ENCODE data around the gene CNIH4.
"Not testable (repeated sequence)": the region's sequence is repeated elsewhere in the genome, so short reads cannot be mapped to it uniquely, and the experiment has no call there.

Gene CNIH4

GRCh38 chr1:224387302-224387912, 30.7 kb downstream of the CNIH4 start:
- H3K27ac ChIP-seq, result peak overlapping the region in 1 of 21 experiments; percentile 33
- H3K4me3 ChIP-seq, result no peak overlapping the region

DNA sequence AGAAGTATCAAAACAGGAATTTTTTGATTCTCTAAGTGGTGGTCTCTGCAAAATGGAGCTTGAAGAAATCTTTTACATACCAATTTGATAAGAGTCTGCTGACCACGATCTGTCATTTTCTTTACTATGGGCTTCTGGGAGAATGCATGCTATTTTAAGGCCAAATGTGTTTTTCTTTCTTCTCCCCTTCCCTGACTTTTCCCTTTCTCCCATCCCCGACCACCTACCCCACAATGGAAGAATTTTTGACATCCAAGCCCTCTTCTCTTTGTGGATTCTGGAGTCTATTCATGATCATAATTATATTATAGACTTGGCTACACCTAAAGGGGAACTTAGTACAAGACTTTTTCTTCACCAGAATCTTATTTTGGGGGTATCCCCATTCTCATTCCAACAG, 31.3 kb downstream of the CNIH4 start:
- Histone ChIP-seq H3K4me3 (no peak overlapping the region), H3K27ac (no peak overlapping the region)

DNA sequence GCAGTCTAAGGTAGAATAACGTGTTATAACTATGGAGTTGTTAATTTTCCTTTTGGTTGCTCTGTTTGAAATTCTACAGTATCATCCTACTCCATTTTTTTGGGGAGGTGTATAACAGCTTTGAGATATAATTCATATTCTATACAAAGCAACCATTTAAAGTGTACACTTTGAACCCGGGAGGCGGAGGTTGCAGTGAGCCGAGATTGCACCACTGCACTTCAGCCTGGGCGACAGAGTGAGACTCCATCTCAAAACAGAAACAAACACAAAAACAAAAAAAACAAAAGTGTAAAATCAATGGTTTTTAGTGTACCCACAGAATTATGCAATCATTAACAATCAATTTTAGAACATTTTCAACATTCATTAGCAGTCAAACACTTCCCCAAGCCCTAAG, 33.8 kb downstream of the CNIH4 start:
- H3K4me3 ChIP-seq, result no peak overlapping the region
- H3K27ac ChIP-seq, result no peak overlapping the region

DNA sequence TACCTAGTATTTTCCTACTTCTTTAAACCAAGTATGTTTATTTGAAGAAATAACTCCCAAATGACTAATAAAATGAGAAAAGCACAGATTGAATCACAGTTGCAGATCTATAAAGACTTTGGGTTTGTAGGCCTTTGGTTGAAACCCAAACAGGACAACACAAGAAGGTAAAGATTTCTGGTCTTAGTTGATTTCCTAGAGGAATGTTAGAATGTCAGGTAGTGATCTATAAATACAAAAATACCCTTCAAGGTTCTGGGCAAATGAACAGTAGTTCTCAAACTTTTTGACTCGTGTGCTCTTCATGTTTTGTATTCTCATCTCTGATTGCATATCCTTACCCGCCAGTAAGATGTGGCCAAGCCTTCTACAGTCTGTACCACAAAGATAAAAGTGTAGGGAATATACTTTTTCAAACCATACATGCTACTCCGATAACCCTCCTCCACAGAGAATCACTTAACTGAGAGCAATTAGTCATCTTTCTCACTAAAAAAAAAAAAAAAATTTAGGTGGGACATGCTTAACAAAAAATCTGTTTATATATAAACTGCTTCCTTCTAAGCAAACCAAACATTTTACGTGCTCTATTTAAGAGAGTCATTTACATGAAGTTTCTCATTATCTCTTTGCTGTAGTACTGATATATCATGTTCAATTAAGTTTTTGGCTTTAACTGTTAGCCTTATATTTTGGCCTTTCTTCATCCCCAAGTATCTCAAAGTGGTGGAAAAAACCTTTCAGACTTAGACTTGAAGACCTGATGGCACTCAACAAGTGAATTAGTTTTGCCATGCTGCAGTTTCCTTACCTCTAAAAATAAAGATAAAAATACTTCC, 36.0 kb downstream of the CNIH4 start:
- Histone ChIP-seq H3K4me3 (no peak overlapping the region), H3K27ac (no peak overlapping the region)

- no peak overlapping the region for H3K4me3 ChIP-seq
- H3K27ac ChIP-seq, result no peak overlapping the region
Observed at GRCh38 chr1:224393294-224393693, 36.6 kb downstream of the CNIH4 start.

GRCh38 chr1:224399887-224400286, 43.2 kb downstream of the CNIH4 start:
- Histone ChIP-seq H3K27ac (no peak overlapping the region), H3K4me3 (no peak overlapping the region)

DNA sequence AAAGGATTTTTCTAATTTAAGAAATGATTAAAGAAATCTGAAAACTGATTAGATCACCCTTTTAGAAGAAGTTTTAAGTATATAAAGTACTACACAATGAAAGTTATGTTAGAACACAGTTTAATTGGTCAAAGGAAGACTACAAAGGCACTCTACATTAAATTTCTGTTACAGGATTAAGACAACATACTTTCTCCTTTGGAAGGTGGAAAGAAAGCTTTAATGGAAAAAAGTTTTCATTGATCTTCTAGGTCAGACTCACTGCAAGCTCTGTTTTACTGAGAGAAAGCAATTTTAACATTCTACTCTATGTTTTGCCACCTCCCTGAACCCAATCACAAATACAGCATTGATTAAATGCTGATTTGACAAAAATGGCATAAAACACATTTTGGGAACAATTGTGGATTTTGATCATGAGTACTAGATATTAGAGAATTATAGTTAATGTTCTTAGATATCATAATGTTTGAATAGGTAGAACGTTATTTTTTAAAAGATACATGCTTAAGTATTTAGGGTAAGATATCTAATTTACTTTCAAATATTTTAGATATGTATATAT, 45.9 kb downstream of the CNIH4 start:
- Histone ChIP-seq H3K27ac (no peak overlapping the region), H3K4me3 (no peak overlapping the region)

DNA sequence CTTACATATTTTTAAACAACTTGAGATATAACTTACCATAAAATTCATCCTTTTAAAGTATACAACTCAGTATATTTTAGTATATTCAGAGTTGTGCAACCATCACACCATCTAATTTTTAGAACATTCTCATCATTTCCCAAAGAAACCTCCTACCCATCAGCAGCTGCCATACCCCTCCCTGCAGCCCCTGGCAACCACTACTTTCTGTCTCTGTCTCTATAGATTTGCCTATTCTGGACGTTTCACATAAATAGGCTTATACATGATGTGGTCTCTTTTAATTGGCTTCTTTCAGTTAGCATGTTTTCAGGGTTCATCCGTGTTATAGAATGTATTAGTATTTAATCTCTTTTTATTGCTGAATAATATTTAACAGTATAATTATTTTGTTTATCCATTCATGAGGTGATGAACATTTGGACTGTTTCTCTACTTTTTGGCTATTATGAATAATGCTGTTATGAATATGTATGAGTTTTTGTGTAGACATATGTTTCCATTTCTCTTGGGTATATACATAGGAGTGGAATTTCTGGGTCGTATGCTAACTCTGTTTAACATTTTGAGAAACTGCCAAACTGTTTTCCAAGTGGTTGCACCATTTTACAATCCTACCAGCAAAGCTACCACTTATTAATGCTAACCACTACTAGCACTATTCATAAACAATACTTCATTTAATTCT, 48.4 kb downstream of the CNIH4 start:
- Histone ChIP-seq H3K4me3 (no peak overlapping the region), H3K27ac (no peak overlapping the region)

DNA sequence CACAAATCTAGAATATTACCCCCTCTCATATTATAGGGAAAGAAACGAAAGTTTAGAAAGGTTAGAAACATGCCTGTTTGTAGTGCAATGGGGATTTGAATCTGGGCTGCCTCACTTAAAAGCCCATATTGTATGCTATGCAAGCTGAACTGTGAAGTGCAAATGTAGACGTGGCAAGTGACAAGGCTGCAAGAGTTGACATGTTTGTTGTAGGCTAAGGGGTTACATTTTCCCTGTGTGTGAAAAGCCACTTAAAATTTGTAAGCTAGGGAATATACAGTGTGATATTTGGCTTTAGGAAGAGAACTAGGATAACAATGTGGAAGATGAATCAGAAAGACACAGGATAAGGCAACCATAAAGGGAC, 48.9 kb downstream of the CNIH4 start:
- no peak overlapping the region for H3K4me3 ChIP-seq
- no peak overlapping the region for H3K27ac ChIP-seq

- Histone ChIP-seq H3K27ac (no peak overlapping the region), H3K4me3 (no peak overlapping the region)
Observed at GRCh38 chr1:224406216-224406615, 49.5 kb downstream of the CNIH4 start.

GRCh38 chr1:224407571-224408293, 51.1 kb downstream of the CNIH4 start:
- Histone ChIP-seq H3K4me3 (no peak overlapping the region), H3K27ac (peak overlapping the region in 1 of 21 experiments; percentile 2)

- Histone ChIP-seq H3K4me3 (no peak overlapping the region), H3K27ac (no peak overlapping the region)
Observed at GRCh38 chr1:224408294-224408590, 51.6 kb downstream of the CNIH4 start.

DNA sequence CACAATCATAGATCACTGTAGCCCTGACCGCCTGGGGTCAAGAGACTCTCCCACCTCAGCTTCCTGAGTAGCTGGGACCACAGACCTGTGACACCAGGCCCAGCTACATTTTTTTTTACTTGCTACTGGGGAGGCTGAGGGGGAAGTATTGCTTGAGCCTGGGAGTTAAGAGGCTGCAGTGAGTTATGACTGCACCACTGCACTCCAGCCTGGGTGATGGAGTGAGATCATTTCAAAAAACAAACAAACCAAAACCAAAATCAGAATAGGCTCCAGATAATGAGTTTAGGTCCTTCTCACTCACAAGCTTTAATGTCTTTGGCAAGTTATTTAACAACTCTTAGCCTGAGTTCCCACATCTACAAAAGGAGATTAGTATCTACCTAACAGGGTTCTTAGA, 55.1 kb downstream of the CNIH4 start:
- Histone ChIP-seq H3K27ac (no peak overlapping the region), H3K4me3 (no peak overlapping the region)

GRCh38 chr1:224420106-224420505, 63.4 kb downstream of the CNIH4 start:
- Histone ChIP-seq H3K4me3 (no peak overlapping the region), H3K27ac (no peak overlapping the region)

DNA sequence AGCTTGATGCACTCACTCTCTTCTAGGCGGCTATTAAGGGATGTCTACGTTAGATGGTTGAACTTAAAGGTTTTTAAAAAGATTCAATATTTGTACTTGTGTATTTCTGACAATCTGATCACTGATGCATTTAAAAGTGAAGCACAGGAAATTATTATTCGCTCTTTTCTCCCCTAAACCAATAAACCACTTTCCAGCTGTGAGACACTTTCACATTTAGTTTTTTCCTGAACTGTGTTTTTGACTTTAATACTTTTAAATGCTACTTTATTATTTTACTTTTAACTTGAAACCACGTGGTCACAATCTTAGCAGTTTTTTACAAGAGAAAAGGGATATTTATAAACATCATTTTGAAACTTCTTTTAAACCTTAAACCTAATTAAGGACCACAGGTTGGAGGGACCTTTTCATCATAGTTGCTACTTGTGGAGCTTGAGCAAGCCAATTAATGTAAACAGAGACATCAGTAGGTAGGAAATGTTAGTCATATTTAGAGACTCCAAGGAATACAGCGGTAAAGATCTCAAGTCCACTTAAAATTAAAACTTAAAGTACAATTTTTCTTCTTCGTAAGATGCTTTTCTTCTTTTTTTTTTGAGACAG, 68.7 kb downstream of the CNIH4 start:
- no peak overlapping the region for H3K4me3 ChIP-seq
- no peak overlapping the region for H3K27ac ChIP-seq

DNA sequence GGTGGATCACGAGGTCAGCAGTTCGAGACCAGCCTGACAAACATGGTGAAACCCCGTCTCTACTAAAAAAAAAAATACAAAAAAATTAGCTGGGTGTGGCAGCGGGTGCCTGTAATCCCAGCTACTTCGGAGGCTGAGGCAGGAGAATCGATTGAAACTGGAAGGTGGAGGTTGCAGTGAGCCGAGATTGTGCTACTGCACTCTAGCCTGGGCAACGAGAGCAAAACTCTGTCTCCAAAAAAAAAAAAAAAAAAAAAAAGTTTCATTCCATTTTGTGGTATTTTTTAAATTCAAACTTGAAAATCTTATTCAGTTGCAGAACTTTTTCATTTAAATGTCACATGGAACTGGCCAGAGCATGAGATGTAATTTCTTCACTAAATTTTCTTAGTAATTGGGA, 70.2 kb downstream of the CNIH4 start:
- H3K27ac ChIP-seq, result not testable (repeated sequence)

DNA sequence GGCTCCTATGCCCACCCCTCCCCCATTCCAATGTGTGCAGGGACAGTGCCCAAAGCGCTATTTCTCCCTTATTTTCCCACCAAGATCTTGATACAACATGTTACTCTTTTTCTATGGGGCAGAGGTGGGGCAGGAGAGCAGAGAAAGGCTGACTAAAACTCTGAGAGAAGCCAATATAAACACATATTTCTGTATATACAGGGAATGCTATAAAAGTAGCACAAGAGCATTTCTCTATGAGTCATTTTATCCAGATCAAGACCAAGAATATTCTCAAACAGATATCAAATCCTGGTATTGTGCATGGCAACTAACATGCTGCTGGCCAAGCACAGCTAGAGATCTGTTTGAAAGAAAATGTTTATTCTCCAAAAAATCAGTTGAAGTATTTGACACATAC, 70.7 kb downstream of the CNIH4 start:
- H3K4me3 ChIP-seq, result no peak overlapping the region
- no peak overlapping the region for H3K27ac ChIP-seq

More for the DNA sequence above, 70.2 kb downstream of the CNIH4 start:
- not testable (repeated sequence) for H3K4me3 ChIP-seq

DNA sequence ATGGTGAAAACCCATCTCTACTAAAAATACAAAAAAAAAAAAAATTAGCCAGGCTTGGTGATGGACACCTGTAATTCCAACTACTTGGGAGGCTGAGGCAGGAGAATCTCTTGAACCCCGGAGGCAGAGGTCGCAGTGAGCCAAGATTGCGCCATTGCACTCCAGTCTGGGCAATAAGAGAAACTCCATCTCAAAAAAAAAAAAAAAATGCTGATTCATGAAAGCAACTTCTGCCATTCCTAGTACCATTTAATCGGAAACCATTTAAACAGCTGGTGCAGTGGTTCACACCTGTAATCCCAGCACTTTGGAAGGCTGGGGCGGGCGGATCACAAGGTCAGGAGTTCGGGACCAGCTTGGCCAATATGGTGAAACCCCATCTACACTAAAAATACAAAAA, 72.0 kb downstream of the CNIH4 start:
- H3K27ac ChIP-seq, result not testable (repeated sequence)

More for the DNA sequence above, 72.0 kb downstream of the CNIH4 start:
- H3K4me3 ChIP-seq, result not testable (repeated sequence)

All from skin epidermis (tissue), 12 donors.